HepG2 (cell line): ENCODE measurements around the gene ARMH4. TPM values are rescaled to one million over a fixed set of nuclear protein-coding genes. Genes with fewer than 3 reads are reported as not detected.

Experiments
- ATAC-seq: fragments of 200-7000 bp; cut with Tn5 transposase; 3 replicates; pipeline ENCODE4 v1.9.1; 2020; ENCODE audit warnings: mild to moderate bottlenecking, moderate library complexity
- BruUV-seq: library from RNA; stranded (reverse); fragments of 400-500 nt; replicated peaks from 2 replicates; lab custom pipeline; 2021; lab: Mats Ljungman, UMichigan
- CTCF ChIA-PET: fragments of 300-600 bp; formaldehyde crosslinking; extraction: SDS; loops from one replicate; lab custom pipeline; 2021; ENCODE audit warnings: low total read pairs, inconsistent platforms, low intra/inter-chr PET ratio; lab: Yijun Ruan, JAX
- POLR2A ChIA-PET: fragments of 350-600 bp; sonication (Branson Sonifier 250); formaldehyde crosslinking; loops from one replicate; lab custom pipeline; 2020; ENCODE audit warnings: antibody characterized with exemption, inconsistent platforms; lab: Yijun Ruan, JAX
- DNase-seq: peaks from one replicate; pipeline ENCODE4 v3.0.0-alpha.2; 2015; ENCODE audit warnings: low spot score
- FAIRE-seq: peaks from 3 replicates; lab custom pipeline; 2011; peaks lifted over from hg19 to GRCh38; lab: Jason Lieb, UNC
- H2AFZ ChIP-seq: one replicate; pipeline ENCODE4 v1.6.1; 2011; ENCODE audit warnings: low read length, inconsistent platforms
- H3K27ac ChIP-seq: fragments of 300-600 bp; 3 replicates; pipeline ENCODE4 v1.8.0; 2011; ENCODE audit warnings: mixed run types, mild to moderate bottlenecking, mixed read lengths, low read length, inconsistent platforms; ENCODE audit not compliant: insufficient read depth; ENCODE audit errors: extremely low read length
- H3K27me3 ChIP-seq, 2 experiments: fragments of 200-600 bp in 1 of 2; 2 replicates in 1 of 2; 3 replicates in 1 of 2; pipeline versions ENCODE4 v1.6.0 to v1.8.0; 2011; ENCODE audit warnings: low read length in 2 of 2, mild to moderate bottlenecking in 2 of 2, moderate library complexity in 2 of 2, inconsistent platforms in 1 of 2; ENCODE audit not compliant: insufficient read depth in 2 of 2, control insufficient read depth in 1 of 2
- H3K36me3 ChIP-seq, 2 experiments: fragments of 200-600 bp in 1 of 2; replicated peaks in 1 of 2; 2 replicates in 1 of 2; 3 replicates in 1 of 2; pipeline versions ENCODE4 v1.5.1 to v1.8.0; 2011; ENCODE audit warnings: low read length in 2 of 2, inconsistent platforms in 1 of 2; ENCODE audit not compliant: insufficient read depth in 2 of 2, control insufficient read depth in 1 of 2
- H3K4me1 ChIP-seq: 2 replicates; pipeline ENCODE4 v1.5.1; 2012; ENCODE audit warnings: low read length, inconsistent platforms; ENCODE audit not compliant: insufficient read depth
- H3K4me2 ChIP-seq: 2 replicates; pipeline ENCODE4 v1.6.0; 2011; ENCODE audit warnings: low read depth, low read length, inconsistent platforms
- H3K4me3 ChIP-seq, 3 experiments: fragments of 200-600 bp in 1 of 3; sonication (generic), shearing (Covaris generic) in 1 of 3; replicated peaks in 1 of 3; 2 replicates each; pipeline ENCODE4 v1.5.1; 2011 to 2016; ENCODE audit warnings: low read length in 3 of 3, inconsistent platforms in 2 of 3, low read depth in 2 of 3, mild to moderate bottlenecking in 2 of 3, control low read depth in 1 of 3, mixed read lengths in 1 of 3; ENCODE audit not compliant: insufficient read depth in 1 of 3
- H3K79me2 ChIP-seq: one replicate; pipeline ENCODE4 v1.6.1; 2011; ENCODE audit warnings: low read length, inconsistent platforms; ENCODE audit not compliant: insufficient read depth
- H3K9ac ChIP-seq: 2 replicates; pipeline ENCODE4 v1.6.0; 2011; ENCODE audit warnings: mild to moderate bottlenecking, low read depth, low read length, inconsistent platforms; ENCODE audit not compliant: insufficient read depth
- H3K9me3 ChIP-seq: 2 replicates; pipeline ENCODE4 v1.5.1; 2012; ENCODE audit warnings: mild to moderate bottlenecking, low read length
- H4K20me1 ChIP-seq: 2 replicates; pipeline ENCODE4 v1.6.0; 2011; ENCODE audit warnings: inconsistent platforms, mild to moderate bottlenecking, low read length, moderate library complexity; ENCODE audit not compliant: insufficient read depth
- RFX3 ChIP-seq: IDR thresholded peaks from 2 replicates; pipeline ENCODE4 v1.6.1; 2016; ENCODE audit warnings: missing biosample characterization, missing genetic modification reagents
- ZMYM2 ChIP-seq: sonication (generic); formaldehyde crosslinking; IDR thresholded peaks from 2 replicates; pipeline ENCODE4 v1.8.0; 2022; ENCODE audit warnings: mild to moderate bottlenecking, missing genetic modification reagents
- ZNF775 ChIP-seq: sonication (generic); formaldehyde crosslinking; IDR thresholded peaks from 2 replicates; pipeline ENCODE4 v1.4.0; 2020; ENCODE audit warnings: missing genetic modification reagents, mild to moderate bottlenecking, moderate library complexity, borderline replicate concordance
- ZSCAN22 ChIP-seq: sonication (generic); formaldehyde crosslinking; IDR thresholded peaks from 2 replicates; pipeline ENCODE4 v1.4.0; 2020; ENCODE audit warnings: mild to moderate bottlenecking, missing genetic modification reagents
- WGBS: methylation state at CpG from one replicate; pipeline ENCODE4 v1.1.6; 2017; ENCODE audit warnings: low lambda C conversion rate; 5-methylcytosine and 5-hydroxymethylcytosine counted together
- in situ Hi-C: cut with HindIII; loops from 2 replicates; pipeline ENCODE4 v1.10.0; 2017; ENCODE audit warnings: low pct_unique_long_range_greater_than_20kb; ENCODE audit not compliant: extremely low pct_ligation_motif_present
- intact Hi-C: fragments of 100-400 bp; cut with micrococcal nuclease; formaldehyde crosslinking; loops from one replicate; pipeline ENCODE4 v1.10.0; 2022; ENCODE audit not compliant: unreplicated experiment
- polyA plus RNA-seq, 8 experiments: library from polyadenylated mRNA; depleted of rRNA in 3 of 8; stranded (reverse) in 7 of 8; unstranded in 1 of 8; fragments of >200 nt; fragmentation: Illumina TruSeq in 4 of 8; extraction: Trizol in 4 of 8; gene quantifications; 2 replicates each; pipeline versions ENCODE4 v1.2.1 to v1.2.3, GENCODE V29; 2011 to 2016; ENCODE audit warnings: low read depth in 4 of 8, missing spikeins in 1 of 8, mixed read lengths in 1 of 8; ENCODE audit not compliant: insufficient read depth in 1 of 8
- total RNA-seq, 5 experiments: library from RNA; depleted of rRNA; stranded (reverse); fragments of >200 nt; fragmentation: Illumina TruSeq; extraction: Trizol; gene quantifications; 2 replicates each; pipeline ENCODE4 v1.2.3, GENCODE V29; 2016; ENCODE audit warnings: low read depth in 1 of 5
- TF ChIP-seq, protein P1 (sequence below), 2 experiments: sonication (generic) in 1 of 2; formaldehyde crosslinking in 1 of 2; IDR thresholded peaks; 2 replicates each; pipeline versions ENCODE4 v1.5.1 to v1.6.1; 2011 to 2020; ENCODE audit warnings: borderline replicate concordance in 1 of 2, low read depth in 1 of 2, low read length in 1 of 2, mild to moderate bottlenecking in 1 of 2, missing genetic modification reagents in 1 of 2, moderate library complexity in 1 of 2

ARMH4 gene
- total and polyA plus RNA-seq, 2 of the 13 experiments (the other 11 are each of a cell fraction or from before 2014, with no cell fraction given) = 0.02 to 0.18 TPM

- TF ChIP-seq, protein P1, sequence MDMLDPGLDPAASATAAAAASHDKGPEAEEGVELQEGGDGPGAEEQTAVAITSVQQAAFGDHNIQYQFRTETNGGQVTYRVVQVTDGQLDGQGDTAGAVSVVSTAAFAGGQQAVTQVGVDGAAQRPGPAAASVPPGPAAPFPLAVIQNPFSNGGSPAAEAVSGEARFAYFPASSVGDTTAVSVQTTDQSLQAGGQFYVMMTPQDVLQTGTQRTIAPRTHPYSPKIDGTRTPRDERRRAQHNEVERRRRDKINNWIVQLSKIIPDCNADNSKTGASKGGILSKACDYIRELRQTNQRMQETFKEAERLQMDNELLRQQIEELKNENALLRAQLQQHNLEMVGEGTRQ (IDR thresholded peaks at IDR 0.05; ENCODE audit: low read depth, low read length) = no peak
- TF ChIP-seq, protein P1 (CRISPR knock-in tag; IDR thresholded peaks at IDR 0.05; ENCODE audit: borderline replicate concordance) = no peak
These were observed 2.8 kb downstream of the ARMH4 start (continued) for GRCh38 chr14:58149196-58149595.

DNA sequence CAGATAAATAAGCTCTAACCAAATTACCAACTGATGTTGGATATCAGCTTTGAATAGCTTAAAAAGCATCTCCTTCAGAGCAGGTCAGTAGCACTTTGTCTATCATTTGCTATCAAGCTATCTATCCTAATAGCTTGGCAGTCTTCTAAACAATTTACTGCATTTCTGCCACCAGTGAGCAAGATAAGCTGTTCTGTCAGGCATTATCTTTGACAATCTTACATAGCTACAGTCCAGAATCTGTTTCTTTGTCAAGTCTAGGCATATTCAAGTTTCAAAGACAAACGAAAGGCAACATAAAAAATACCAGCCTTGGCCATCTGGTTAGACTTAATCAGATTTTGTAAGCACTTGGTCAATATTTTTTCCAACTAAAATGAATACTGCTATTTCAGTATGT, 5.6 kb downstream of the ARMH4 start:
- ATAC-seq (no peak), DNase-seq (no peak), FAIRE-seq (no peak)
- TF ChIP-seq ZSCAN22 (CRISPR knock-in tag) (no peak), RFX3 (CRISPR knock-in tag) (no peak), ZNF775 (CRISPR knock-in tag) (no peak), ZMYM2 (CRISPR knock-in tag) (no peak)
- Histone ChIP-seq H3K9me3 (no peaks in the 10 kb centered on the region), H2AFZ (no peak overlapping the region), H3K9ac (no peak overlapping the region), H3K27me3 (peaks cover 1 to 20% of the 10 kb centered on the region in 2 experiments; a peak in 3 of 5 replicates), H3K4me1 (no peaks in the 10 kb centered on the region), H4K20me1 (no peaks in the 10 kb centered on the region), H3K4me2 (no peak overlapping the region), H3K79me2 (no peaks in the 10 kb centered on the region), H3K4me3 (no peak overlapping the region), H3K27ac (no peak overlapping the region), H3K36me3 (no peaks in the 10 kb centered on the region)
- in situ Hi-C loops (no loop called here), intact Hi-C loops (no loop called here)
- BruUV-seq = no TSS peak
- WGBS = 0% methylated on average over 1 of the region's 1 CpG
- CTCF ChIA-PET = no interaction called here
- POLR2A ChIA-PET = no interaction called here
